ENCODE results near the gene RP9.

GRCh38 chr7:33155811-33156210, 46.6 kb upstream of the RP9 start:
- TF ChIP-seq CTCF (conservative IDR thresholded peaks at IDR 0.05) (no peak), EZH2 (IDR thresholded peaks at IDR 0.05; ENCODE audit: low read depth) (no peak)

Data from PC-9 (cell line).